ENCODE results near the gene GNPDA2.

Gene GNPDA2

GRCh38 chr4:44670506-44671199, 55.7 kb downstream of the GNPDA2 start:
- Mint-ChIP-seq H3K27ac (no peak overlapping the region), H3K9me3 (no peaks in the 10 kb centered on the region)
- DNase-seq (ENCODE audit: low spot score in 2 of 2), result no peak

DNA sequence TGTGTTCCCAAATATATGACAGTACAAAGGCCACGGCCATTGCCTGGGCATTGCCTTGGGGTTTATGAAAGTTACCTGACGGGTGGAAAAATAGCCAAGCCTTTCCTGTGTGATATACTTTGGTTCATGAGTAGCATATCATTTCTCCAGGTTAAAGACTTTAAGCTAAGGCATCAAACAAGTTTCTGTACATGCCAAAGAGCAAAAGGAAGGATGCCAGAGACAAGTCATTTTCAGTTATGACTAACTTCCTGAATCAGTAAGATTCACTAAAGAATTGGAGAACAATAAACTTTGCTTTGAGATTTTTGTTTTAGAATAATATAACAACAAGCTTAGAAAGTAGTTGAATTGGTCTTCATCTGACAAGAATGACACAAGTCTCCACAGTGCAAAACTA, 57.8 kb downstream of the GNPDA2 start:
- DNase-seq (ENCODE audit: low spot score in 2 of 2) (no peak), ATAC-seq (ENCODE audit: low read depth) (no peak)
- peaks cover 6% of the 10 kb centered on the region for H3K27me3 Mint-ChIP-seq
- no peaks in the 10 kb centered on the region for H3K36me3 Mint-ChIP-seq
- no peak overlapping the region for H3K4me3 Mint-ChIP-seq
- H3K27ac Mint-ChIP-seq, result no peak overlapping the region
- H3K9me3 Mint-ChIP-seq, result no peaks in the 10 kb centered on the region
- H3K4me1 Mint-ChIP-seq, result no peaks in the 10 kb centered on the region

More at GRCh38 chr4:44670506-44671199, 55.7 kb downstream of the GNPDA2 start:
- Mint-ChIP-seq H3K36me3 (no peaks in the 10 kb centered on the region), H3K27me3 (peaks cover 6% of the 10 kb centered on the region), H3K4me3 (no peak overlapping the region), H3K4me1 (no peaks in the 10 kb centered on the region)
- no peak for ATAC-seq (ENCODE audit: low read depth)

DNA sequence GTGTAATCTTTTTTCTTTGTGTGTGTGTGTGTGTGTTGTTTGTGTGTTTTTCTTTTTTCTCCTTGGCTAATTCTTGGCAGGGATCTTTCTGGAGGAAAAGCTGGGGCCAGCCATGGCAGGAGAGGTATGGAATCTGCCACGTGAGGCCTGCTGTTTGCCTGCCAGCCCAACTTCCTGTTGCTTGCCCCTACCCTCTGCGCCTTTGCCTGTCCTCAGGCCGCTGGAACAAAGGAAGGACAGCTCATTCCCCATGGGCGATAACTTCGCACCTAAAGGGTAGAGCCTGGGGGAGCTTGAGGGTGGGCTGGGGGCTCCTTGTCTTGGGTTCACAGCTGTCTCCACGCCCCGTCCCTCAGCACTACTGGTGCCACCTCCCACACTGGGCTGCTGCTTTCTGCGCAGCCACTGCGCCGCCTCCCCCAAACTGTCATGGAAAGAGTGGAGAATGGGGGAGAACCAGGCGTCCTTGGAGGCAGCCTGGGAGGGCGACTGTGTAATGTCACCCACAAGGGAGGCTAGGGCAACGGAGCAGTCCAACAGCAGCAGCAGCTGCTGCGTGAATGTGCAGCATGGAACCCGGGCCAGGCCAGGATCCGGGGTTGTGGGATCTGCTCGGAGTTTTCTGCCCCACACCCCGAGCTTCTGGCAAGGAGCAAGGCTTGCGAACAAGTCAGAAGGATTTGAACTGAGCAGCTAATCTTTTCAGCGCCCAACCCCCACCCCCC, 62.7 kb downstream of the GNPDA2 start:
- no peak overlapping the region for H3K4me3 Mint-ChIP-seq
- no peak overlapping the region for H3K27ac Mint-ChIP-seq
- peaks cover 5% of the 10 kb centered on the region for H3K27me3 Mint-ChIP-seq
- H3K9me3 Mint-ChIP-seq, result no peaks in the 10 kb centered on the region
- no peaks in the 10 kb centered on the region for H3K36me3 Mint-ChIP-seq
- ATAC-seq (ENCODE audit: low read depth) (no peak), DNase-seq (ENCODE audit: low spot score in 2 of 2) (no peak)
- no peaks in the 10 kb centered on the region for H3K4me1 Mint-ChIP-seq

GRCh38 chr4:44662623-44663005, 63.7 kb downstream of the GNPDA2 start:
- H3K27ac Mint-ChIP-seq, result no peak overlapping the region
- H3K36me3 Mint-ChIP-seq, result no peaks in the 10 kb centered on the region
- ATAC-seq (ENCODE audit: low read depth), result peak; percentile 37

GRCh38 chr4:44661940-44662622, 64.3 kb downstream of the GNPDA2 start:
- H3K36me3 Mint-ChIP-seq, result no peaks in the 10 kb centered on the region
- no peak overlapping the region for H3K27ac Mint-ChIP-seq
- no peak for DNase-seq (ENCODE audit: low spot score in 2 of 2)
- no peaks in the 10 kb centered on the region for H3K4me1 Mint-ChIP-seq
- no peak for ATAC-seq (ENCODE audit: low read depth)
- no peak overlapping the region for H3K4me3 Mint-ChIP-seq
- H3K27me3 Mint-ChIP-seq, result peaks cover 5% of the 10 kb centered on the region
- no peaks in the 10 kb centered on the region for H3K9me3 Mint-ChIP-seq

More at GRCh38 chr4:44662623-44663005, 63.7 kb downstream of the GNPDA2 start:
- DNase-seq (ENCODE audit: low spot score in 2 of 2), result no peak
- H3K9me3 Mint-ChIP-seq, result no peaks in the 10 kb centered on the region
- H3K4me3 Mint-ChIP-seq, result no peak overlapping the region
- H3K4me1 Mint-ChIP-seq, result no peaks in the 10 kb centered on the region
- peaks cover 7% of the 10 kb centered on the region for H3K27me3 Mint-ChIP-seq

GRCh38 chr4:44660396-44660795, 66.0 kb downstream of the GNPDA2 start:
- H3K9me3 Mint-ChIP-seq, result no peaks in the 10 kb centered on the region
- no peaks in the 10 kb centered on the region for H3K36me3 Mint-ChIP-seq
- H3K27ac Mint-ChIP-seq, result no peak overlapping the region
- no peak overlapping the region for H3K4me3 Mint-ChIP-seq
- ATAC-seq (ENCODE audit: low read depth) (no peak), DNase-seq (ENCODE audit: low spot score in 2 of 2) (no peak)
- no peaks in the 10 kb centered on the region for H3K4me1 Mint-ChIP-seq
- peaks cover 5% of the 10 kb centered on the region for H3K27me3 Mint-ChIP-seq

- H3K9me3 Mint-ChIP-seq, result no peaks in the 10 kb centered on the region
- H3K4me1 Mint-ChIP-seq, result no peaks in the 10 kb centered on the region
- no peak overlapping the region for H3K4me3 Mint-ChIP-seq
- ATAC-seq (ENCODE audit: low read depth) (no peak), DNase-seq (ENCODE audit: low spot score in 2 of 2) (no peak)
- peaks cover 2% of the 10 kb centered on the region for H3K27me3 Mint-ChIP-seq
- no peak overlapping the region for H3K27ac Mint-ChIP-seq
- no peaks in the 10 kb centered on the region for H3K36me3 Mint-ChIP-seq
Observed at GRCh38 chr4:44652002-44652401, 74.4 kb downstream of the GNPDA2 start.

Data from memory B cell (primary cell).